Natural killer cell treated with Interleukin-12 subunit alpha and Interleukin-12 subunit beta and Interleukin-15 and Interleukin-18, amount 100 ng/mL, for 72 hours (primary cell): ENCODE data around the gene BMP3. TPM values are rescaled to one million over a fixed set of nuclear protein-coding genes. Genes with fewer than 3 reads are reported as not detected.
"Not testable (repeated sequence)": the region's sequence is repeated elsewhere in the genome, so short reads cannot be mapped to it uniquely, and the experiment has no call there.

Experiments used
- ATAC-seq, 2 donors: fragments of 150-1000 bp; cut with Tn5 transposase in 1 of 2; sonication (Bioruptor Pico), chemical (Tn5 transposase) in 1 of 2; 2 replicates each; pipeline ENCODE4 v1.10.0; 2021
- DNase-seq: peaks from one replicate; pipeline ENCODE4 v3.0.0; 2022; ENCODE audit warnings: low spot score
- H3K27ac Mint-ChIP-seq, 2 donors: 1 replicate in 1 of 2; 2 replicates in 1 of 2; pipeline ENCODE4 v1.8.0; 2022; ENCODE audit warnings: mixed read lengths in 2 of 2, mild to moderate bottlenecking in 1 of 2, moderate library complexity in 1 of 2
- H3K27me3 Mint-ChIP-seq, 2 donors: 1 replicate in 1 of 2; 2 replicates in 1 of 2; pipeline ENCODE4 v1.8.0; 2022; ENCODE audit warnings: mixed read lengths in 2 of 2
- H3K36me3 Mint-ChIP-seq: one replicate; pipeline ENCODE4 v1.8.0; 2022; ENCODE audit warnings: mixed read lengths
- H3K4me1 Mint-ChIP-seq, 2 donors: 1 replicate in 1 of 2; 2 replicates in 1 of 2; pipeline ENCODE4 v1.8.0; 2022; ENCODE audit warnings: low read depth in 2 of 2, mixed read lengths in 2 of 2, mild to moderate bottlenecking in 1 of 2
- H3K4me3 Mint-ChIP-seq: one replicate; pipeline ENCODE4 v1.8.0; 2022; ENCODE audit warnings: mixed read lengths
- H3K9me3 Mint-ChIP-seq: 2 replicates; pipeline ENCODE4 v1.8.0; 2022; ENCODE audit warnings: mixed read lengths
- total RNA-seq, 2 donors: library from RNA; stranded (reverse); gene quantifications; one replicate each; pipeline ENCODE4 v1.2.3, GENCODE V29; 2022

Gene BMP3
- total RNA-seq: under 1 TPM in 1 of 2 donors, not detected in 1; 0.08 TPM

DNA sequence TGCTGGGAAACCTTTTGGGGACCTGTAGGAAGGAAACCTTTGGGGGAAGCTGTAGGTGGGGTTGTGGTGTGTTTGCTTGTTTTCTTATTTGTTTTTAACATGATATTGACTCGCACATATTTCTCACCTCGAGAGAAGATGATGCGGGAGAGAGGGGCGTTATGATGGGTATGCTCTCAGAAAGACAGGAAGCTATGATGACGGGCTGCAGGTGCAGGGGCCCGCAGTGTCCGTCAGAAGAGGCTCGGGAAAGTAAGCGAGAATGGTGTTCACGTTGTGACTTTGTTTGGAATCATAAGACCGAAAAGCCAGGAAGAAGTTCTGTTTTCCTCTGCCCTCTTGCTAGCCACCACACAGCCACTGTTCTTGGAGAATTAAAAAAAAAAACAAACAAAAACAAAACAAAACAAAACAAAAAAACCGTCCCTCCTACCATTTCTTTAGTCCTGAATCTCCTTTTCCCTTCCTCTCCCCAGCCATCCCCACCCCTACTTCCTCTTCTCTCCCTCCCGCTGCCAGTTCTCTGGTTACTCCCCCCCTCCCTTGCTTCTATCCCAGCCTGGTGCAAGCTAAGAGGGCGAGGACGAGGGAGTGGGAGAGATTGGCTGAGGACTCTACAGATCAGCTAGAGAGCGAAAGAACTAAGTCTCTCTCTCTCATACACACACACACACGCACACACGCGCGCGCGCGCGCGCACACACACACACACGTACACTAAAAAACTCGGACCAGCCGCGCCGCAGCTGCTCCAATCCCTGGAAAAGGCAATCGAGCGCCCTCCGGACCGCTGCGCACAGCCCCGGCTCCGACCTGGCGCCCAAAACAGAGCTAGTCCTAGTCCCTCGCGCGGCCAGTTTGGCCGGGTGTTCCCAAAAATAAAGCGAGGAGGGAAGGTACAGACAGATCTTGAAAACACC, at the start of gene BMP3:
BMP3 (plus strand) TSS at position 648 of the 920 bp plus-strand sequence. CDS start 577 bp downstream, outside the sequence.
- ATAC-seq: peak in 1 of 2 donors; percentile 36
- DNase-seq: no peak
- H3K4me1 Mint-ChIP-seq: peaks cover 5 to 18% of the 10 kb centered on the region in 2 donors
- no peaks in the 10 kb centered on the region for H3K9me3 Mint-ChIP-seq
- peak within 1 kb of the TSS; percentile 81 for H3K4me3 Mint-ChIP-seq
- H3K36me3 Mint-ChIP-seq: no peaks in the 10 kb centered on the region
- no peak within 1 kb of the TSS for H3K27ac Mint-ChIP-seq
- peaks cover 67 to 80% of the 10 kb centered on the region in 2 donors for H3K27me3 Mint-ChIP-seq

GRCh38 chr4:80986011-80986410, 44.5 kb upstream of the BMP3 start:
- Mint-ChIP-seq H3K4me1 (peaks cover 0 to 5% of the 10 kb centered on the region in 2 donors), H3K27ac (no peak overlapping the region), H3K27me3 (peaks cover 9 to 23% of the 10 kb centered on the region in 2 donors), H3K9me3 (no peaks in the 10 kb centered on the region), H3K36me3 (no peaks in the 10 kb centered on the region), H3K4me3 (no peak overlapping the region)
- ATAC-seq (no peak), DNase-seq (no peak)

DNA sequence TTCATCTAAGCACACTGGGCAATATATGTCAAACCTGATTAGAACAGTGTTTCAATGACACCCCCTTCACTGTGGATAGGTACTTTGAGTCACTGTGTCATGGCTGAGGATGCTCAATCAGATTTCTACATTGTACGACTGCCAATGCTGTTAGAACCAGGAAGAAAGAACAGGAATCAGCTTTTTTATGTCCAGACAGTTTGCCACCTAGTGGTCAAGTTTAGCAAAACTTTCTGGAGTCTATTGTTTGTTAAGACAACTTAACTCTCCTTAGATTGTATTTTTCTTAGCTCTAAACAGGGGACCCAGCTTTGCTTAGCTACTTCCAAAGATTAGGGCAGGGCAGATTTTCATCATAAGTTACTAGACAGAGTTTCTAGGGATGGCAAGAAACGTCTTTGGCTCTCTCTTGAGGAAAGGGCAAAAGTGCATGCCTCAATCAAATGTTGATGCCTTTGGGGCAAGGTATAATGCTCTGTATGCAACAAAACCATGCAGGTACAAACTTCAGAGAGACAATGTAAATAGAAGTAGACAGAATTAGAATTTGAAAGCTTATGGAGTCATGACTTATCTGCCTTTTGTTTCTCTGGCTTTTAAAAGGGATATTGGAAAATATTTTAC, 40.5 kb upstream of the BMP3 start:
- DNase-seq (peak; percentile 61), ATAC-seq (no peak)
- H3K27ac Mint-ChIP-seq: no peak overlapping the region
- H3K27me3 Mint-ChIP-seq: peaks cover 6 to 15% of the 10 kb centered on the region in 2 donors
- no peak overlapping the region for H3K4me3 Mint-ChIP-seq
- no peaks in the 10 kb centered on the region for H3K36me3 Mint-ChIP-seq
- H3K4me1 Mint-ChIP-seq: peaks cover 0 to 5% of the 10 kb centered on the region in 2 donors
- no peaks in the 10 kb centered on the region for H3K9me3 Mint-ChIP-seq

DNA sequence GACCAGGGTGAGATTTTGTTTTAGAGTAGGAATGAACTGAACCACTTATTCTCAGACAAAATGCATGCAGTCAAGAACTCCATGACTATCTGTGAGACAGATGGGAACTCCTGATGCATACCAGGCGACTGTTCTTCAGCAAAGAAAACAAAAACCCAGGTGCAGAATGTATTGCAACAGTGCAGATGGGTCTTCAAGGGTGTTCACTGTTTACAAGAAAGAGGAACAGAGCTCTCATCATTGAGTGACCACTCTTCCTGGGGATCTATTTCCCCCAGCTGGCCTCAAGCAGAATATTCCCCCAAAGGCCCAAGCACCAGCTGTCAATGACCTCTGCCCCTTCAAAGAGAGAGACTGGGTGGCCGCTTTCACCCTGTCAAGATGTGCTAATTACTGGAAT, 39.7 kb upstream of the BMP3 start:
- no peaks in the 10 kb centered on the region for H3K9me3 Mint-ChIP-seq
- H3K27ac Mint-ChIP-seq: no peak overlapping the region
- H3K4me3 Mint-ChIP-seq: no peak overlapping the region
- DNase-seq: no peak
- H3K36me3 Mint-ChIP-seq: no peaks in the 10 kb centered on the region
- H3K4me1 Mint-ChIP-seq: peaks cover 0 to 5% of the 10 kb centered on the region in 2 donors
- H3K27me3 Mint-ChIP-seq: peaks cover 6 to 15% of the 10 kb centered on the region in 2 donors
- no peak for ATAC-seq

- H3K4me3 Mint-ChIP-seq: no peak overlapping the region
- H3K4me1 Mint-ChIP-seq: peaks cover 18% of the 10 kb centered on the region in 2 donors
- peaks cover 0 to 2% of the 10 kb centered on the region in 2 donors for H3K27me3 Mint-ChIP-seq
- ATAC-seq (no peak), DNase-seq (no peak)
- no peaks in the 10 kb centered on the region for H3K9me3 Mint-ChIP-seq
- no peaks in the 10 kb centered on the region for H3K36me3 Mint-ChIP-seq
- no peak overlapping the region for H3K27ac Mint-ChIP-seq
These were observed 30.6 kb upstream of the BMP3 start for GRCh38 chr4:80999943-81000342.

- no peaks in the 10 kb centered on the region for H3K36me3 Mint-ChIP-seq
- ATAC-seq: peak; percentile 61 to 62
These were observed 26.9 kb upstream of the BMP3 start for GRCh38 chr4:81003597-81004111.

GRCh38 chr4:81007417-81007816, 23.1 kb upstream of the BMP3 start:
- Mint-ChIP-seq H3K9me3 (no peaks in the 10 kb centered on the region), H3K4me3 (no peak overlapping the region), H3K27me3 (peaks cover 0 to 7% of the 10 kb centered on the region in 2 donors), H3K4me1 (peaks cover 18% of the 10 kb centered on the region in 2 donors), H3K27ac (no peak overlapping the region), H3K36me3 (no peaks in the 10 kb centered on the region)
- ATAC-seq (no peak), DNase-seq (no peak)

More at GRCh38 chr4:81003597-81004111, 26.9 kb upstream of the BMP3 start:
- no peak for DNase-seq
- peak overlapping the region in 1 of 2 donors; percentile 24 for H3K27ac Mint-ChIP-seq
- H3K27me3 Mint-ChIP-seq: peaks cover 0 to 7% of the 10 kb centered on the region in 2 donors
- peaks cover 18% of the 10 kb centered on the region in 2 donors for H3K4me1 Mint-ChIP-seq
- peak overlapping the region; percentile 11 for H3K4me3 Mint-ChIP-seq
- no peaks in the 10 kb centered on the region for H3K9me3 Mint-ChIP-seq

DNA sequence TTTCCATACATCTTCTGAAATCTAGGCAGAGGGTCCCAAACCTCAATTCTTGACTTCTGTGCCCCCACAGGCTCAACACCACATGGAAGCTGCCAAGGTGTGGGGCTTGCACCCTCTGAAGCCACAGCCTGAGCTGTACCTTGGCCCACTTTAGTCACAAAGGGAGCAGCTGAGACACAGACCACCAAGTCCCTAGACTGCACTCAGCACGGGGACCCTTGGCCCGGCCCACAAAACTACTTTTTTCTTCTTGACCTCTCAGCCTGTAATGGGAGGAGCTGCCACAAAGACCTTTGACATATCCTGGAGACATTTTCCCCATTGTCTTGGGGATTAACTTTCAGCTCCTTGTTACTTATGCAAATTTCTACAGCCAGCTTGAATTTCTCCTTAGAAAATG, 13.9 kb upstream of the BMP3 start:
- not testable (repeated sequence) for H3K27ac Mint-ChIP-seq, ATAC-seq, H3K4me3 Mint-ChIP-seq, H3K27me3 Mint-ChIP-seq, H3K9me3 Mint-ChIP-seq, H3K4me1 Mint-ChIP-seq, H3K36me3 Mint-ChIP-seq, DNase-seq

- Mint-ChIP-seq H3K9me3 (no peaks in the 10 kb centered on the region), H3K4me1 (no peaks in the 10 kb centered on the region), H3K27ac (no peak overlapping the region), H3K4me3 (no peak overlapping the region), H3K36me3 (no peaks in the 10 kb centered on the region), H3K27me3 (peaks cover 4 to 12% of the 10 kb centered on the region in 2 donors)
- DNase-seq (no peak), ATAC-seq (no peak)
These were observed 11.5 kb upstream of the BMP3 start for GRCh38 chr4:81019006-81019405.

DNA sequence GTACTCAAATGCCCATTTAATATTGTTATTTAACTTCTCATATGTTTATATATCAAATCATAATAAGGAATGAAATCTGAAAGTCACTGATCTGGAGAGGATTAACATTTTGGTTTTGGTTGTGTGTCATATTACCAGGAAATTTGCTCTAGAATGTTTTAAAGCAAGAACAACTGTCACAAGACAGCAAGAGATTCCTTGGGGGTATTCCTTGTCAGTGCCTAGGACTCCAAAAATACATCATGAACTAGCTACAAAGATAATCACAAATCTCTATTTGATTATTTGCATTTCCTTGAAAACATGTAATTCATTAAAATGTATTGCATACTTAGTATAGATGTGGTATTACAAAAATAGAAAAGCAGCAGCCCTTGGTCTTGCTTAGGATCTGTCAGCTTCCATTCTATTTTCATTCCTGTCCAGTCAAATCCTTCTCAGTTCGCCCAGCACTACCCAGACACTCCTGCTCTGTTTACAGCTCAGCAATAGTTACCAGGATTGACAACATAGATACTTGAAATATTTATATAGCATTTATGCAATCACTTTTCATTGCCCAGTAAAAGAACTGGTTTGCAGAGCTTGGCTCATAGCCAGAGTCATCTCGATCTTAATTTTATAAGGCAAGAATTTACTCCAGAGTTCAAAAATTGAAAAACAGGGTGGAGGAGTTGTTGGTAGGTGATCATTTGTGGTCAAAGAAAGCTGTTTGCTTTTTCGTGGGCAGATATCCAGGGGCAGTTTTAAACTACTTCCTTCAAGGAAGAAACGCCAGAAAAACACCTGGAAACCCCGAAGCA, 9.2 kb upstream of the BMP3 start:
- H3K4me1 Mint-ChIP-seq: no peaks in the 10 kb centered on the region
- no peak overlapping the region for H3K27ac Mint-ChIP-seq
- no peak overlapping the region for H3K4me3 Mint-ChIP-seq
- no peaks in the 10 kb centered on the region for H3K9me3 Mint-ChIP-seq
- ATAC-seq (no peak), DNase-seq (no peak)
- H3K36me3 Mint-ChIP-seq: no peaks in the 10 kb centered on the region
- H3K27me3 Mint-ChIP-seq: peaks cover 25 to 34% of the 10 kb centered on the region in 2 donors

GRCh38 chr4:81021981-81022380, 8.5 kb upstream of the BMP3 start:
- H3K27ac Mint-ChIP-seq: no peak overlapping the region
- ATAC-seq (no peak), DNase-seq (no peak)
- H3K4me3 Mint-ChIP-seq: no peak overlapping the region
- H3K9me3 Mint-ChIP-seq: no peaks in the 10 kb centered on the region
- no peaks in the 10 kb centered on the region for H3K36me3 Mint-ChIP-seq
- no peaks in the 10 kb centered on the region for H3K4me1 Mint-ChIP-seq
- peaks cover 31 to 41% of the 10 kb centered on the region in 2 donors for H3K27me3 Mint-ChIP-seq

DNA sequence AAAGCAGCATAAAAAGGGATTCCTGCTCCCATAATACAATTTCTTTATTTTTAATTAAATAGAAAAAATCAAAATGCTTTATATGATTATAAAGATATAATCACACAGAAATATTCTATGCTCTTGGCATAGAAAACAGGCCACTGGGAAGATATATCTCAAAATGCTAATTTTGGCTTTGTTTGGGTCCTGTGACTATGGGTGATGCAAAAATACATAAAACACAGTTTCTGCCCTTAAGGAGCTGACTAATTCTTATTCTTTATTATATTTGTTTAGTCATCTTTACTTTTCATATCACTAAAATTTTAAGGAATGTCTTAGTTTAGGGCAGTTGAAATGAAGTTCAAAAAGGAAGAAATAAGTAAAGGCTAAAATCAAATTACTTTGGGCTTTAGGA, 7.0 kb upstream of the BMP3 start:
- peaks cover 43 to 53% of the 10 kb centered on the region in 2 donors for H3K27me3 Mint-ChIP-seq
- H3K27ac Mint-ChIP-seq: no peak overlapping the region
- H3K9me3 Mint-ChIP-seq: no peaks in the 10 kb centered on the region
- DNase-seq (no peak), ATAC-seq (no peak)
- H3K4me3 Mint-ChIP-seq: no peak overlapping the region
- H3K4me1 Mint-ChIP-seq: no peaks in the 10 kb centered on the region
- no peaks in the 10 kb centered on the region for H3K36me3 Mint-ChIP-seq
